K562 (cell line): ENCODE data around the gene SCFD2.

Source experiments
- ASH1L ChIP-seq: fragments of 450-650 bp; IDR thresholded peaks from 2 replicates; pipeline ENCODE4 v1.6.1; 2018; ENCODE audit warnings: borderline replicate concordance, mild to moderate bottlenecking, low read depth; ENCODE audit not compliant: partially characterized antibody
- BRCA1 ChIP-seq, 2 experiments: fragments of 450-650 bp in 1 of 2; sonication (generic) in 1 of 2; formaldehyde crosslinking in 1 of 2; IDR thresholded peaks; 2 replicates each; pipeline versions ENCODE4 v1.5.0 to v1.6.1; 2017 to 2020; ENCODE audit warnings: mild to moderate bottlenecking in 1 of 2, missing genetic modification reagents in 1 of 2
- CHD1 ChIP-seq: fragments of 200-600 bp; sonication (generic); IDR thresholded peaks from one replicate; pipeline ENCODE4 v1.6.1; 2012; ENCODE audit warnings: mild to moderate bottlenecking, moderate library complexity, low read length, inconsistent platforms
- CTCF ChIP-seq, 3 experiments: IDR thresholded peaks in 2 of 3; conservative IDR thresholded peaks in 1 of 3; 2 replicates each; pipeline ENCODE4 v1.5.1; 2011 to 2012; ENCODE audit warnings: low read length in 3 of 3, mild to moderate bottlenecking in 3 of 3, control low read depth in 2 of 3, improper control_type of control experiment in 1 of 3, inconsistent platforms in 1 of 3, low read depth in 1 of 3, mixed read lengths in 1 of 3, moderate library complexity in 1 of 3; ENCODE audit not compliant: insufficient read depth in 2 of 3
- E2F5 ChIP-seq: sonication (generic); formaldehyde crosslinking; IDR thresholded peaks from 2 replicates; pipeline ENCODE4 v1.8.0; 2022; ENCODE audit warnings: mild to moderate bottlenecking, missing genetic modification reagents
- HDAC2 ChIP-seq: fragments of 450-650 bp; IDR thresholded peaks from 2 replicates; pipeline ENCODE4 v1.6.1; 2016; ENCODE audit warnings: mild to moderate bottlenecking
- MAFK ChIP-seq: IDR thresholded peaks from 2 replicates; pipeline ENCODE4 v1.6.1; 2011; ENCODE audit warnings: low read length, improper control_type of control experiment
- RBFOX2 ChIP-seq: fragments of 200-400 bp; formaldehyde crosslinking; IDR thresholded peaks from 2 replicates; pipeline ENCODE4 v1.6.1; 2017; ENCODE audit warnings: low read depth, mild to moderate bottlenecking, low read length, moderate library complexity
- RREB1 ChIP-seq: fragments of 250-450 bp; sonication (Bioruptor Pico); IDR thresholded peaks from 2 replicates; pipeline ENCODE4 v1.4.0; 2020
- ZBTB40 ChIP-seq, 2 experiments: fragments of 450-650 bp in 1 of 2; sonication (generic) in 1 of 2; formaldehyde crosslinking in 1 of 2; IDR thresholded peaks; 2 replicates each; pipeline versions ENCODE4 v1.7.1 to v1.9.0; 2016 to 2022; ENCODE audit warnings: inconsistent platforms in 1 of 2, mild to moderate bottlenecking in 1 of 2, missing genetic modification reagents in 1 of 2
- ZNF274 ChIP-seq: IDR thresholded peaks from 2 replicates; pipeline ENCODE4 v1.6.1; 2011; ENCODE audit warnings: low read depth, mild to moderate bottlenecking, low read length, moderate library complexity, borderline replicate concordance

GRCh38 chr4:53059871-53060270, 306.0 kb downstream of the SCFD2 start:
- TF ChIP-seq CHD1 (no peak), RBFOX2 (no peak), ASH1L (no peak), ZNF274 (no peak), ZBTB40 (IDR thresholded peaks at IDR 0.05) (no peak), ZBTB40 (CRISPR knock-in tag; IDR thresholded peaks at IDR 0.05) (no peak), MAFK (no peak), CTCF (IDR thresholded peaks at IDR 0.05 in 2 of 3, conservative IDR thresholded peaks at IDR 0.05 in 1 of 3; ENCODE audit: insufficient read depth in 2 of 3, low read depth in 1 of 3, low read length in 3 of 3) (no peak), HDAC2 (no peak), BRCA1 (IDR thresholded peaks at IDR 0.05) (no peak), BRCA1 (CRISPR knock-in tag; IDR thresholded peaks at IDR 0.05) (no peak), RREB1 (CRISPR knock-in tag) (no peak), E2F5 (CRISPR knock-in tag) (no peak)
